EH (cell line): Measurements from ENCODE around the gene EMP2.
"Not testable (repeated sequence)": the region's sequence is repeated elsewhere in the genome, so short reads cannot be mapped to it uniquely, and the experiment has no call there.

Experiments used
- DNase-seq: peaks from one replicate; pipeline ENCODE4 v3.0.0-alpha.2; 2015; ENCODE audit warnings: low read depth

EMP2 gene

GRCh38 chr16:10578474-10579316 lies 1.7 kb downstream of the EMP2 start:
- peak; percentile 43 for DNase-seq

GRCh38 chr16:10577305-10578202 lies 2.8 kb downstream of the EMP2 start:
- DNase-seq: peak; percentile 77

DNA sequence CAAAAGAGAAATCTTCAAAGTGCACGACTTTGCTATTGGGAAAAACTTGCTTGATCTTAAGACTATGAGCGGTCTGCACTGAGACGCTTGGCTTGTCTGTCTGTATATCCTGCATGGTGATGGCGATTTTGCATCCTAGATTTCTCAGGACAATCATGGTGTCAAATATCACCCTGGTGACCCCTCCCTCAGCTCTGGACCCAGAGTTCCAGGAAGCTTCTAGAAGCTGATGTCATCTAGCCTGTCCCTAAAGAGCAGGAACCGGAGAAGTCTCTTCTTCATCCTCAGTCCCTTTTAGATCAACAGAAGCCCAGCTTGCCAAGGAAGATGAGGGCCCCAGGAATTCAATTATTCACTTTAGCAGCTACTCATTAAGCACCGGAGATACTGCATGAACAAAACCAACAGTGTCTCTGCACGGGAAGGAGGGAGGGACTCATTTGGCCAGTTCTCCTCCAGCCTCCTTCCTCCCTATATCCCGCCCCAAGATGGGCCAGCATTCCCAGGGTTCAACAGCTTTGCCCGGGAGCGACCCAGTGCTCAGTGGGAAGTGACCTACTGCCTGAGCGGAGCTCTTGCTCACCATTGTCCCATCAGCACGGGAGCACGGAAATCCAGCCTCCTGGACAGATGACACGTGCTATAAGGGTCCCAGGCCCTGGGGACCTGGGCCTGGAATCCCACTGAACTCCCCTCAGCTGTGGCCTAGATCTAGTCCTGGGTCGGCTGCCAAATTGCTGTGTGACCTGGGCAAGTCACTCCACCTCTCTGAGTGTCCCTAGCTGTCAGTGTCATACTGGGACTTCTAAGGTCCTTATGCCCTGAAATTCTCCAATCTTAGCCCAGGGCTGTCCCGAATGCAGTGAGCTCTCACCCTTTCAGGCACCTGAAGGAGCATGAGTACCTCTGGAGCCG lies 3.8 kb downstream of the EMP2 start:
- peak; percentile 54 for DNase-seq

DNA sequence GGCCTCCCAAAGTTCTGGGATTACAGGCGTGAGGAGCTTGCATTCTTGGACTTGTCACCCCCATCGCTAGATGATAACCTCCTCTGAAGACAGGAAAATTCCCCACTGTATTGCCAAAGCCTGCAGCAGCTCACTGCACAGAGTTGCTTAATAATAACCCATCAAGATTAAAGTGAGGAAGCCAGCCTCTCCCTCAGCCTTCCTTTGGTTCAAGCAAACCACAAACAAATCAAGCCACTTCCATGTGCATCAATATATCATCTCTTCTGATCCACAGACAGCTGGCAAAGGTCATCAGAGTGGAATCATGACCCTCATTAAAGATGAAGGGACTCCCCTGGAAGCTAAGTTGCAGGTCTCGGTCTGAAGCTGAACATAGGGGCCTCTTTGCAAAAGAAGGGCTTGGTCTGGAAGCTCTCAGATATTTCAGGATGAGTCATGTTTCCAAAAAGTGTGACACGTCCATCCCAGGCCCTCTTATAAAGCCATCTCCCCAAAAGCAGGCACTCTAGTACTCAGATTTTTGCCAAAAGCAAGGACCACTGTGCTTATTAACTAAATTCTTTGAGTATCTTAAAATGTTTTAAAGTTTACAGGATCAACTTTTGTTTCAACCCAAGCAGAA lies 4.8 kb downstream of the EMP2 start:
- peak; percentile 49 for DNase-seq

GRCh38 chr16:10572611-10573010 lies 7.8 kb downstream of the EMP2 start:
- DNase-seq: no peak

GRCh38 chr16:10571354-10571753 lies 9.0 kb downstream of the EMP2 start:
- no peak for DNase-seq

DNA sequence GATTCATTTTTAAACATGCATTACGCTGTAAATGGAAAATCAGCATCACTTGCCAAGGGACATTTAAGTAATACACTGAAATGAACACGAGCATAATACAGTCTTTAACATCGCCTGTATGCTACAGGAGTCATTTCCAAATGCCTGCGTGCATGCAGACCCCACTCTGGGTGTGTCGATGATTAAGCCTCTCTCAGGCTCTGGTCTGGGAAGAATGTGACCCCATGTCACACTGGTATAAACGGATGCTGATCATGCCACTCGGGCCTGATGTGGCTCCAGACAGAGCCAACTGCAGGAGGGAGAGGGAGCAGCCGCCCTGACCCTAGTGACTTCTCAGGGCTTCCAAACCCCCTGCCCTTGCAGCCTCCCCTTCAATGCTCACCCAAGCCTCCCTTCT lies 10.8 kb downstream of the EMP2 start:
- DNase-seq: peak; percentile 42

GRCh38 chr16:10566613-10567012 lies 13.8 kb downstream of the EMP2 start:
- no peak for DNase-seq

DNA sequence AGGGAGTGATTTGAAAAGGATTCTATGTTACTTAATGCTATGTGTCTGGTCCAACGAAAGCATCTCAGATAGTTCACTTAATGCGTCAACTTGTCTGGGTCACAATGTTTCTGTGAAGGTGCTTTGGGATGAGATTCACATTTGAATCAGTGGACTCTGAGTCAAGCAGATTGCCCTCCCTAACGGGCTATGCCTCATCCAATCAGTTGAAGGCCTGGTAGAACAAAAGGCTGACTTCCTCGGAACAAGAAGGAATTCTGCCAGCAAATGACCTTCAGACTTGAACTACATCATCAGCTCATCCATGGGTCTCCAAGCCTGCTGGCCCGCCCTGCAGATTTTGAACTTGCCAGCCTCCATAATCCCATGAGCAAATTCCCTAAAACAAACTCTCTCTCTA lies 15.2 kb downstream of the EMP2 start:
- peak; percentile 31 for DNase-seq

DNA sequence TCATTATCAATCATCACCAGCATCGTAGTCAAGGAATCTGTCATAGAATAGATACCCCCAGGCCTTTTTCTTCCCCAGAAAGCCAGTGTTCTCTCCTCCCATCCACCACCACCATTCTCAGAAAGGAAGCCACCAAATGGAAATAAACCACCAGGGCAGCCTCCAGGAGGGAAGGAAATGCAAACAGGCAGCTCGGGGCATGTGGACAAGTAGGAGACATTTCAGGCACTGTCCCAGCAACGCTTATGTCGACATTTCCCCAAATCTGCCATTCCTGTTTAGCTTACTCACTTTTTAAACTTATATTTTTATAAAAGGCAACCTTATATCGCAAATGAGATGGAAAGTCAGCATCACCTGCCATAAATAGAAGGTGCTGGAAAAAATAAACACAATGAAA lies 15.8 kb downstream of the EMP2 start:
- DNase-seq: no peak

- no peak for DNase-seq
Observed at GRCh38 chr16:10562361-10562899, 18.0 kb downstream of the EMP2 start.

DNA sequence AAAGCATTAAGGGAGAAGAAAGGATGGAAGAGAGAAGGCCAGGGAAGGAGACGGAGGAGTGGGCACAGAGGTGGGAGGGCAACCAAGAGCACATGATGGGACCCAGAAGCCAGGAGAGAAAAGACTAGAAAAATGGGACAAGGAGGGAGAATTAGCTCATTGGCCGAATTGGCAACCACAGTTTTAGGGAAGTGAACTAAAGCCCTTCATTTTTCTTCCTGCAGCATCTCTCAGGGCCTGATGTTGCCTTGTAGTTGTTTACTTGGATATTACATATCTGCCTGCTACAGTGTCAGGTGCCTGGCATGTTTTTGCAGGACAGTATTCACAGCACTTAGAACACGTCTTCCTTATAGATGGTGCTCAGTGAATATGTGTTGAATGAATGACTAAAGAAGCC lies 19.0 kb downstream of the EMP2 start:
- DNase-seq: no peak

GRCh38 chr16:10561001-10561400 lies 19.4 kb downstream of the EMP2 start:
- no peak for DNase-seq

GRCh38 chr16:10559792-10560191 lies 20.6 kb downstream of the EMP2 start:
- DNase-seq: not testable (repeated sequence)

DNA sequence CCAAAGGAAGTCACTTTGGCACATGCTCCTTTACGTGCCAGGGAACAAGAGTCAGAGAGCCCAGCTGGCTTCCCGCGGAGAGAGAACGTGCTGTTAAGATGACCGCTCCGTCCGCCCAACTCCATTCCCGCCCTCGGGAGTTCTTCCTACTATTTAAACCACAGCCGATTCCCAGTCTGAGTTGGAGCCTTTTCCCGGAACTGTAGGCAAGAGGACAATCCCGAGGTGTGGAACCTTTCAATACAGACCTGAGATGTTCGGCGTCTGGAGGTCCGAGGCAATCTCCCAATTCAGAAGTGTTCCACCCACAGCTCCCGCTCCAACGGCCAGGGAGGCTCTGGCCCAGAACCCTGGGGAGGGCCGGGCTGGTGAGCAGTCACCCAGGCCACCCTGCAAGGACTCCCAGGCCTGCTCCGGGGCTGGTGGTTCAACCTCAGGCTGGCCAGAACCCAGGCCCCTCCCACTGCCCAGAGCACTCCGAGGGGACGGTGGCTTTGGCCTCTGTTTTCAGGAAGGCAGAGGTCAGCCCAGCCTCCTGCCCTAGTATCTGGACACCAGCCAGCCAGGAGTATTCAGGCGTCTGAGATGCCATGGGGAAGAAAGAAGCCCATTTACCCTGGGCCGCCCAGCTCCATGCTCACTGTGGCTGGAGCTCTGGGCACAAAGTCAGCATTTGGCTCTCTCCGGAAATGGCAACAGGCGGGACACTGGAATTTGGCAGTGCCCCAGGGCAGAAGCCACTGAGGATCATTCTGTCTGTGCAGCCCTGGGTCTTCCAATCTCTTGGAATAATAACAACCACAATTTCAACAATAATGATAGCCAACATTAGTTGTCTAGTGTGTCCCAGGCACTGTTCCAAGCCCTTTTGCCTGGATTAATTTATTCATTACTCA lies 21.4 kb downstream of the EMP2 start:
- DNase-seq: peak; percentile 86

GRCh38 chr16:10558305-10558704 lies 22.1 kb downstream of the EMP2 start:
- no peak for DNase-seq

DNA sequence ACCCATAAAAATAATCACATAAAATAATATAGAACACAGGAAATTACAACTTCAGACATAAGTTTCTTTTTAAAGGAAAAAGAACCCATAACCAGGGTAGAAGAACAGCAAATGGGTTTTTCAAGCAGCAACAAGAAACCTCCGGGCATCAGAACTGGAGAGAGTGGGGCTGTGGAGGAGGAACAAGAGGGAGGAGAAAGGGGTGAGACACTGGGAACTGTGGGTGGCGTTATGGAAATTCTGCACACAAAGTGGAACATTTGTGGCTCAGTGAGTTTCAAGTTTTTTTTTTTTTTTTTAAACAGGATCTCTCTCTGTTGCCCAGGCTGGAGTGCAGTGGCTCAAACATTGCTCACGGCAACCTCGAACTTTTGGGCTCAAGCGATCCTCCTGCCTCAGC lies 22.6 kb downstream of the EMP2 start:
- DNase-seq: no peak

- DNase-seq: no peak
Observed at GRCh38 chr16:10556236-10556635, 24.2 kb downstream of the EMP2 start.

DNA sequence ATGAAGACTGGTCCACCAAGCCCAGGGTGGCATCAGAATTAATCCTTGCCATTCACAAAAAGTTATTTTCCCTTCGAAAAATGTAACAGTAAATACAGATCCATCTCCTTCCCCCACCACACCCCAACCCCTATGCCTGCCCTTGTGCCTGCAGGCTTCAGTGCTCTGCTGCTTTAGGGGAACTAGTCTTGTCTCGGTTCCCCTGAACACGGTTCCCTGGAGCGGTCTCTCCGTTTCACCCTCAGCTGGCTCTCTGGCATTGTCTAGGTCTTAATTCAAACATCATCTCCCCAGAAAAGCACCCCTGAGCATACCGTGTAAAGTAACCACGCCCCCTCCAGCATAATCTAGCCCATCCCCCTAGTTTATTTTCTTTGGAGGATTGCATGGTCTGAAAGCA lies 25.8 kb downstream of the EMP2 start:
- DNase-seq: no peak

DNA sequence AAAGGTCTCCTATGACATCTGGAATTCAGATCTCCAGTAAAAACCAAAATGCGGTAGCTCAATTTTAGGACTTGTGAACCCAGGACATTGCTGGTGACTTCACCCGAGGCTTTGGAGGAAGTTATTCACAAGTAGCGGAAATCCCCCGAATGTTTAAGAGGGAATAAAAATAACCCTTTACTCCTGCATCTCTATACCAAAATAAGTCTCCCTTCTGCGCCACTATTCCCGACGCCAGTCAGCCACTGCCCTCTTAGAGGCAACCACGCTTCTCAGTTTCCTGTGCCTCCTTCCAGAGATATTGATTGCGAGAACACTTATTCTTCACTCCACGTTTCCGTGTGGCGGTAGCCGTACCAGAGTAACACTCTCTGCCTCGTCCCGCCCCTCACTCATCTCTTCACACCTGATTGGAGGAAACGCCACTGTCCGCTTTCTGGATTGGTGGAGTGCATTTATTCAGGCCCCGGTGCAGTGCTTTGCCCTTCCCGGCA lies 27.4 kb downstream of the EMP2 start:
- no peak for DNase-seq
